K562 (cell line): ENCODE measurements around the gene PCDHB16.
"Not testable (repeated sequence)": the region's sequence is repeated elsewhere in the genome, so short reads cannot be mapped to it uniquely, and the experiment has no call there.

Source experiments
- CTCF ChIP-seq, 3 experiments: IDR thresholded peaks in 2 of 3; conservative IDR thresholded peaks in 1 of 3; 2 replicates each; pipeline ENCODE4 v1.5.1; 2011 to 2012; ENCODE audit warnings: low read length in 3 of 3, mild to moderate bottlenecking in 3 of 3, control low read depth in 2 of 3, improper control_type of control experiment in 1 of 3, inconsistent platforms in 1 of 3, low read depth in 1 of 3, mixed read lengths in 1 of 3, moderate library complexity in 1 of 3; ENCODE audit not compliant: insufficient read depth in 2 of 3
- ESRRA ChIP-seq: fragments of 450-650 bp; IDR thresholded peaks from 2 replicates; pipeline ENCODE4 v1.6.1; 2014; ENCODE audit warnings: low read depth, mild to moderate bottlenecking, moderate library complexity, borderline replicate concordance
- GABPA ChIP-seq: fragments of 200-800 bp; sonication (Bioruptor generic); conservative IDR thresholded peaks from 2 replicates; pipeline ENCODE4 v1.6.1; 2016; ENCODE audit warnings: low read depth, missing genetic modification characterization, missing compliant biosample characterization
- HNRNPH1 ChIP-seq: fragments of 200-400 bp; formaldehyde crosslinking; optimal IDR thresholded peaks from 2 replicates; pipeline ENCODE3; 2017; ENCODE audit warnings: low read depth, mild to moderate bottlenecking, low read length, moderate library complexity
- MAZ ChIP-seq, 2 experiments: fragments of 450-650 bp in 1 of 2; sonication (generic) in 1 of 2; formaldehyde crosslinking; IDR thresholded peaks in 1 of 2; conservative IDR thresholded peaks in 1 of 2; 2 replicates each; pipeline versions ENCODE4 v1.4.0 to v1.5.0; 2020; ENCODE audit warnings: mild to moderate bottlenecking in 1 of 2, missing genetic modification reagents in 1 of 2
- RBM17 ChIP-seq: fragments of 200-400 bp; formaldehyde crosslinking; IDR thresholded peaks from 2 replicates; pipeline ENCODE4 v1.6.1; 2017; ENCODE audit warnings: low read depth, mild to moderate bottlenecking, low read length, borderline replicate concordance
- TBL1XR1 ChIP-seq, 2 experiments: IDR thresholded peaks; 2 replicates each; pipeline ENCODE4 v1.6.1; 2012; ENCODE audit warnings: improper control_type of control experiment in 2 of 2, low read length in 2 of 2, mild to moderate bottlenecking in 1 of 2
- XRCC3 ChIP-seq: fragments of 450-650 bp; IDR thresholded peaks from 2 replicates; pipeline ENCODE4 v1.6.1; 2017; ENCODE audit warnings: mild to moderate bottlenecking, moderate library complexity

GRCh38 chr5:141210849-141211248 lies 28.7 kb downstream of the PCDHB16 start:
- TF ChIP-seq ESRRA; XRCC3; CTCF (IDR thresholded peaks at IDR 0.05 in 2 of 3, conservative IDR thresholded peaks at IDR 0.05 in 1 of 3; ENCODE audit: insufficient read depth in 2 of 3, low read depth in 1 of 3, low read length in 3 of 3); HNRNPH1; TBL1XR1 (IDR thresholded peaks at IDR 0.05; ENCODE audit: low read length in 2 of 2); RBM17; GABPA (tag); MAZ (CRISPR knock-in tag; conservative IDR thresholded peaks at IDR 0.05 in 1 of 2, IDR thresholded peaks at IDR 0.05 in 1 of 2): not testable (repeated sequence)
